A673 (cell line): Measurements from ENCODE around the gene BSCL2.

Experiments used
- CTCF ChIP-seq: fragments of 300-800, 200-600 bp; sonication (generic); conservative IDR thresholded peaks from 2 replicates; pipeline ENCODE4 v1.5.1; 2017; ENCODE audit warnings: low read depth, mild to moderate bottlenecking, antibody characterized with exemption, low read length, moderate library complexity, mixed read lengths
- EZH2 ChIP-seq: fragments of 200-600 bp; sonication (generic); IDR thresholded peaks from 2 replicates; pipeline ENCODE4 v1.6.1; 2017; ENCODE audit warnings: borderline replicate concordance, low read depth, mild to moderate bottlenecking, mixed read lengths, antibody characterized with exemption, low read length; ENCODE audit not compliant: poor library complexity, severe bottlenecking

GRCh38 chr11:62656796-62657429 is 50.3 kb downstream of the BSCL2 start:
- TF ChIP-seq CTCF = no peak
- TF ChIP-seq EZH2 = no peak
